ENCODE data around the gene SGF29.
"Not testable (repeated sequence)": the region's sequence is repeated elsewhere in the genome, so short reads cannot be mapped to it uniquely, and the experiment has no call there.

Gene SGF29

GRCh38 chr16:28569021-28569420, 15.3 kb downstream of the SGF29 start:
- DNase-seq: no peak

- no peak for DNase-seq
Measured at GRCh38 chr16:28569968-28570752, 16.4 kb downstream of the SGF29 start.

GRCh38 chr16:28572696-28573510, 19.2 kb downstream of the SGF29 start:
- DNase-seq: no peak

GRCh38 chr16:28573738-28574718, 20.3 kb downstream of the SGF29 start:
- DNase-seq: no peak

- DNase-seq: no peak
Measured at GRCh38 chr16:28574925-28575324, 21.2 kb downstream of the SGF29 start.

- DNase-seq: no peak
Measured at GRCh38 chr16:28575446-28576109, 21.9 kb downstream of the SGF29 start.

- no peak for DNase-seq
Measured at GRCh38 chr16:28580726-28581315, 27.1 kb downstream of the SGF29 start.

GRCh38 chr16:28585674-28586073, 32.0 kb downstream of the SGF29 start:
- no peak for DNase-seq

- no peak for DNase-seq
Measured at GRCh38 chr16:28586466-28586865, 32.7 kb downstream of the SGF29 start.

- DNase-seq: no peak
Measured at GRCh38 chr16:28587386-28587785, 33.7 kb downstream of the SGF29 start.

- no peak for DNase-seq
Measured at GRCh38 chr16:28589069-28589468, 35.3 kb downstream of the SGF29 start.

GRCh38 chr16:28589930-28590329, 36.2 kb downstream of the SGF29 start:
- no peak for DNase-seq

GRCh38 chr16:28590384-28591340, 36.9 kb downstream of the SGF29 start:
- DNase-seq: no peak

- no peak for DNase-seq
Measured at GRCh38 chr16:28591355-28591754, 37.6 kb downstream of the SGF29 start.

GRCh38 chr16:28592511-28592910, 38.8 kb downstream of the SGF29 start:
- DNase-seq: no peak

- no peak for DNase-seq
Measured at GRCh38 chr16:28592979-28593553, 39.3 kb downstream of the SGF29 start.

GRCh38 chr16:28595451-28595850, 41.7 kb downstream of the SGF29 start:
- DNase-seq: not testable (repeated sequence)

GRCh38 chr16:28596115-28596630, 42.5 kb downstream of the SGF29 start:
- no peak for DNase-seq

GRCh38 chr16:28596840-28597691, 43.3 kb downstream of the SGF29 start, which contains the start of gene SULT1A2:
SULT1A2 (minus strand) TSS chr16:28597050; CDS start chr16:28595930, 1,120 bp downstream.
- DNase-seq: no peak
